GM19239 (cell line): ENCODE data around the gene TSPAN32.

Experiments used
- DNase-seq: peaks from one replicate; pipeline ENCODE4 v3.0.0; 2011; ENCODE audit warnings: low spot score; ENCODE audit not compliant: insufficient read length
- FAIRE-seq: peaks from 2 replicates; lab custom pipeline; 2011; peaks lifted over from hg19 to GRCh38; lab: Jason Lieb, UNC

TSPAN32 gene

DNA sequence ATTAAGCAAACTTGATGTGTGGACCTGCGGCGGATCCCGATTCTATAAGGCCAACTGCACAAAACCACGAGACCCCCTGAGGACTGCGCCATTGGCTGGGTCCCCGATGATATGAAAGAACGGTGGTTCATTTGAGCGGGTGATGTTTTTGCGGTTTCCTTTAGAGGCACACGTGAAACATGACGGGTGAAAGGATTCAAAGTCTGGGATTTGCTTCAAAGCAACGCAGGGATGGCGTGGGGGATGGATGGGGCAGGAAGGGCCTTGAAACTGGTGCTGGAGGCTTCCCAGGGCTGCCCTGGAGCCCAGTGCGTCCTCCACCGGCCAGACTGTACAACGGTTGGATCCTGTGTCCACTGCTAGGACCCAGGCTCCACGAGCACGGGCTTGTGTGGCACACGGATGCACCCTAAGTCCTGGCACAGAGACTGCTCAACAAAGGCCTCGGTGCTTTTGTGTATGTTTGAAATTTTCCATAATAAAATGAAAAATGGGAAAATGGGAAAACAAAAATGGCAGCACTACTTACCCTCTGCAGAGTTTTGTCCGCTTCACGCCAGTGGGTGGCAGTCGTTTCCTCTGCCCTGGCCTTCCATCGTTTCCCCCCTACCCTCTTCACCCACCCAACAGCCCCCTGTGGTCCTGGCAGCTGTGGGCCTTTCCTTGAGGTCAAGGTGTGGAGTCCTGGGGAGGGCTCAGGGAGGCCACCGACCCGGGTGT is 35.1 kb upstream of the TSPAN32 start:
- FAIRE-seq (no peak), DNase-seq (no peak)

DNA sequence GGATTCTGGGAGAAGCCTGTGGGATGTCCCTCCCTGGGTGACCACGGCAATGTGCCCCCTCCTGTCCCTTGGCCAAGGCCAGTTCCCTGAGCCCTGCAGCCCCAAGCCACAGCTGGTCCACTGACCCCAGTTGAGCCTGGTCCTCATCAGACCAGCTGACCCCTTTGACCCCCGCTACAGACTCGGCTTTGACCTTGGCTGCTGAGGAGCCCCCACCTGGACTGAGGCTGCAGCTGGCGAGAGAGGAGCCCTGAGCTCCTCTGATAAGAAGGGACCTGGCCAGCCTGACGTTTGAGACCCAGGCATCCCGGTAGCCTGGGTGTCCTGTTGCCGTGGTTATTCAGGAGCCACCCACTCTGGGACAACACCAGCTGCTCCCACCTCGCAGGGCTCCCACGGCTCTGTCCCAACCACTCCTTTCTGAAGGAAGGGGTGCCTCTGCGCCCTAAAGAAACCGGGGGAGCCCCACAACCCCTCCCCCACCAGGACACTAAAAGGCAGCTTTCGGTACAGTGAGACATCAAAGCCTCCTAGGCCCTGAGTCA is 34.4 kb upstream of the TSPAN32 start:
- DNase-seq: no peak
- FAIRE-seq: no peak

DNA sequence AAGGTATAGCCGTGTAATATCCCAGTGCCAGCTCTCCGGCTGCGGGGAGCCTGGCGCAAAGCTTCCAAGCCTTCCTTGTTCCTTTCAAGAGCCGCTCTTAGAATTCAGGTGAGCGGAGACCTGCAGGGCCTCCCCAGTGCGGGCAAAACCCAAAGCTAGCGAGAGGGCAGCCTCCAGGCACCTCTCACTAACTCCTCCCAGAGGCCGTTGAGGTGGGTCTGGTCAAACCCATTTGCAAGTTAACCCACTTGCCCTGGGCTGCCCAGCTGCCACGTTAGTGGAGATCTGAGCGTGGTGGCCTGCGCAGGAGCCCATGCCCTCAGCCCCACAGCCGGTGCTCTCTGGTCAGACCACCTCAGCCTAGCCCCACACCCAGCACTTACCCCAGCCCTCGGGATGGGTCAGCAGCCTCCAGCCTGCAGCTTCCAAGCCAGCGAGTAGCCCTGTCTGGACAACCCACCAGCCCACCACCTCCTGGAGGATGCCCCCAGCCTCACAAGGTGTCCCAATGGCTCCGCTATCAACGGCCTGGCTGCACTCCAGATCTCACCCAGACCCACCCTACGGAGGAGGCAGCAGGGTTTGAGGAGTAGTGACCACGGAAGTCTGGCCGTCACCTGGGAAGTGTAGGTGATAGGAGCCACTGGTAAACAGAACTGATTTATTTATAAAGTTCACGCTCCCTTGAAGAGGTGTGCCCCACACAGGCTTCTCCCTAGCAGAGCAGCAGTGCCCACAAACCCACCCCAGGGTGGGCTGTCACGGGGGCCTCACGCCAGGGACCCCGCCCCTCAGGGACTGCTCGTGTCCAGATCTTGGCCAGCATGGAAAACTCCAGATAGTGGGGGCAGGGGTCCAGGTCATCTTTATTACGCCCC is 33.7 kb upstream of the TSPAN32 start:
- DNase-seq (no peak), FAIRE-seq (no peak)

DNA sequence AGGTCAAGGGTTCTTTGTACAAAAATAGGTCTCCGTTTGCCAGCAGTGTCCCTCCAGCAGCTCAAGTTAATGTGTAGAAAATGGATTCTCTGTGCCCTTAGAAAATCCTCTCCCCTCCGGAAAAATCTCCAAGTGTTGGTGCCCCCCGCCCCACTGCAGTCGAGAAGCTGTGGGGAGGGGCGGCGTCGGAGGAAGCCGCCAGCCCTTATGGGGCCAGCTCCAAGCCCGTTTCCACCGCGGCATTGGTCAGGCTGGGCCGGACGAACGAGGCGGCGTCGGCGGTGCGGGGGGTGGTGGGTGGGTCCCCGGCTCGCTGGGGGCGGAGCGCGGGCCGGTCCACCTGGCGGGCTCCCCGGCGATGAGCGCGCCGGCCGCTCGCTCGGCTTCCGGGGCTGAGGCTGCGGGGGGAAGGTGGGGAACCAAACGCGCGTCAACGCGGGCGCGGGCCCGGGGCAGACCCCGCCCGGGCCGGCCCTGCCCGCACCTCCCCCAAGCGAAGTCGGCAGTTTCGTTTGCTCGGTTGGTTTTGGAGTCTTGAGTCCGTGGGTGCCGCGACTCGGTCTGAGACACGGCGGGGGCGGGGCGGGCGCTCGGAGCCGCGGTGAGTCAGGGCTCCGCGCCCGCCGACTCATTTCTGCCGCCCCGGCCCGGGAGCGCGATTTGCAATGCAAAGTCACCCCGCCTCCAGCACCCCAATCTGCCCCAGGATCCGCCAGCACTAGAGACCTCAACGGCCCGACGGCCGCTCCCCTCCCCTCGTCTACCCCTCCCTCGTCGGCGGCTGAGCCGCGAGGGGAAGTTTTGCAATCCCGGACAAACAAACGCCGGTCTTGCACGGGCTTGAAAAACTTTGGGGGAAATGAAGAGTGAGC is 32.8 kb upstream of the TSPAN32 start:
- FAIRE-seq: no peak

DNA sequence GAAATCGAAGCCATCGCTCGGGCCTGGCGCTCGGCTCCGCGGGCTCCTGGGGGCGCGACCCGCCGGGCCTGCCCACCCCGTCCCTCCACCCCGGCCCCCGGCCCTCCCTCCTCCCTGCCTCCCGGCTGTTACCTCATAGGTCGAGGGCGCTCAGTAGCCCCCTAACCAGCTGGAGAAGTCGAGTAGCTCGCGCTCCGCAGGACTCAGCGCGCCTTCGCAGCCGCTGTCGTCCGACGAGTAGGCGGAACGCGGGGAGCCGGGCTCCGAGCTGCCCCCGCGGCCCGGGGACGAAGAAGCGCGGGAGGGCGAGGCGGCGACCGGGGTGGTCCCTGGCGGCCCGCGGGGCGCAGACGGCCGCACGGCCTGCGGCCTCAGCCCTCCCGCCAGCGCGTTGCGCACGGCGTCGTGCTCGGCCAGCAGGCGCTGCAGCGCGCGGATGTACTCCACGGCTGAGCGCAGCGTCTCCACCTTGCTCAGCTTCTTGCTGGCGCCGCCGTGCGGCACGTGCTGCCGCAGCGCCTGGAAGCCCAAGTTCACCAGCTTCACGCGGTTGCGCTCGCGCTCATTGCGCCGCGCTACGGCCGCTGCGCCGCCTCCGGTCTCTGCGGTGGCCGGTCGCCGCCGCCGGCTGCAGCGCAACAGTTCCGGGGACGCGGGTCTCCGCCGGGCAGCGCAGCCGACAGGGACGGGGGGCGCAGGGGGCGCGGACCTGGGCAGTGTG is 32.1 kb upstream of the TSPAN32 start:
- DNase-seq (no peak), FAIRE-seq (no peak)

More for the DNA sequence above, 32.8 kb upstream of the TSPAN32 start:
- no peak for DNase-seq

DNA sequence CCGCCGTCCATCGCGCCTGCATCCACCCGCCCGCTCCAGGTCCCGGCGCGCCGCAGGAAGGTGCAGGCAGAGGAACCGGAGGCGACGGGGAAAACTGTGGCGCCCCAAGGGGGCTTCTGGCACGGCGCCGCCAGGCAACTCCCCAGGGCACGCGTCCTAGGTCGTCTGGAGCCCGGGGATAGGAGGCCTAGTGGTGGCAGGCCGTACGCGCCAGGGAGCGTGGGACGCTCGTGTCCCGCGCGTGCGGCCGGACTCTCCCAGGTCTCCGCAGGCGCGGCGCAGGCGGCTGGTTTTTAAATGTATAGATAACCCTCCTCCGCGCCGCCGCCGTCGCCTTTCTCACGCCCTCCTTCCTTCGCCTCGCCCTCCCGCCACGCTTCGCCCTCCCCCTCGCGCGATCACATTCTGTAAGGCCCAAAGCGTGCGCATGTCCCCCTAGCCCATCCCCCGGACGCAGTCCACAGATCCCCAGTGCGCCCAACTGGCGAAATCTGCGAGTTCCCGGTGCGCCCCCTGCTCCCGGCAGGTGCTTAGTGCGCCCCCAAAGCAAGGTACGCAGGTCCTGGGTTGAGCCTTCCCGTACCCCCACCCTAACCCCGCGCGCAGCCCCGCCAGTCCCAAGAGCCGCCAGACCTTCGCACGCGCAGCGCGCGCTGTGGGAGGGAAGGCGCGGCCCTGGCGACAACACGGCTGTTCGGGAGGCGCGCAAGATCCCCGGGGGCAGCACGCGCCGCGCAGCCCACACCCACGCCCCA is 31.3 kb upstream of the TSPAN32 start, which contains the start of gene ASCL2:
TSS of gene ASCL2 (minus strand) at position 267 of the 755 bp plus-strand sequence. CDS start at position 11, 256 bp downstream.
- DNase-seq (no peak), FAIRE-seq (no peak)

DNA sequence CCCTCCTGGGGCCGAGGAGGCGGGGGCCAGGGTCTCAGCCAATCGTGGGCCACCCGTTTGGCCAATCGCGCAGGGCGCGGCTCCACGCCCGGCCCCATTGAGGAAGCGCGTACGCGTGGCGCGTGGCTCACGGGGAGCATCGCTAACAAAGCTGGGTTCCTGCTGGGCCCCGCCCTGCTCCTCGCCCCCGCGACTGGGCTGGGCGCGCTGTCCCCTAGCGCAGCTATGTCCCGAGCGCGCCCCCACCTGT is 30.8 kb upstream of the TSPAN32 start:
- FAIRE-seq (no peak), DNase-seq (no peak)

DNA sequence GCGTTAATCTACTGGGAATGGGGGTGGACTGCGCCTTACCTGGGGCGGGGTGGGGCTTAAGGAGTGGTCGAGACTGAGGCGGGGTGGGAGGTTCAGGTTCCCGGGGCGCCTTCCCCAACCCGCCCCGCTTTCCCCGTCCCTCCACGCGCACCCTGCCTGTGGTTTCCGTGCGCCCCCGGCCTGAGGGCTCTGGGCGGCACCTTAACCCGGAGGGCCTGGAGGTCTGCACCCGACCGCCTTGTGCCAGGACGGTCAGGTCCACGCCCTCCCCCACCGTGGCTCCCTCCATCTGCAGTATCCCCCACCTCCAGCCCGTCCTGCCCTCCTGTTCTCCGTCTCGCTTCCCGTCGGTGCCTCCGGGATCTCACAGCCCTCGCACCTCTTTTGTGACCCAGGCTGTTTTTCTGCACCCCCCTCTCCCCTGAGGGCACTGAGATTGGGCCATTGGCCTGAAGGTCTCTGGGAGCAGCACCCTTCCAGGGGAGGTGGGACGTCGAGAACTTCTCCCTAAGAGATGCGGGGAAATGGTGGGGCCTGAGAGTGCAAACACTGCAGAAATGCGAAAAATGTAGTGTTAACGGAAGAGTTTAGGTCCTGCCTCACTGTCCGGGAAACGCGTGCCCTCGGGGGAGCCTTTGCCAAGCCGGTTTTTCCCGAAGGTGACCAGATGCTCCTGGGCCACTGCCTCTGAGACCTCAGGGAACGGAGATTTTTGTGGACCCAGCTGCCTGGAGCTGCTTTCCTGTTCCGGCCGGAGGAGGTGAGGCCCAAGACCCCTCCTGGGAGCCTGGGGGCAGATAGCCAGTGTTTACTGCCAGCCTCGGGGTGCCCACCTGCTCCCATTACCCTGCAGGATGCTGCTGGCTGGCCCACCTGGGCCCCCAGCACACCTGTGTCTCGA is 30.2 kb upstream of the TSPAN32 start:
- DNase-seq (no peak), FAIRE-seq (no peak)

DNA sequence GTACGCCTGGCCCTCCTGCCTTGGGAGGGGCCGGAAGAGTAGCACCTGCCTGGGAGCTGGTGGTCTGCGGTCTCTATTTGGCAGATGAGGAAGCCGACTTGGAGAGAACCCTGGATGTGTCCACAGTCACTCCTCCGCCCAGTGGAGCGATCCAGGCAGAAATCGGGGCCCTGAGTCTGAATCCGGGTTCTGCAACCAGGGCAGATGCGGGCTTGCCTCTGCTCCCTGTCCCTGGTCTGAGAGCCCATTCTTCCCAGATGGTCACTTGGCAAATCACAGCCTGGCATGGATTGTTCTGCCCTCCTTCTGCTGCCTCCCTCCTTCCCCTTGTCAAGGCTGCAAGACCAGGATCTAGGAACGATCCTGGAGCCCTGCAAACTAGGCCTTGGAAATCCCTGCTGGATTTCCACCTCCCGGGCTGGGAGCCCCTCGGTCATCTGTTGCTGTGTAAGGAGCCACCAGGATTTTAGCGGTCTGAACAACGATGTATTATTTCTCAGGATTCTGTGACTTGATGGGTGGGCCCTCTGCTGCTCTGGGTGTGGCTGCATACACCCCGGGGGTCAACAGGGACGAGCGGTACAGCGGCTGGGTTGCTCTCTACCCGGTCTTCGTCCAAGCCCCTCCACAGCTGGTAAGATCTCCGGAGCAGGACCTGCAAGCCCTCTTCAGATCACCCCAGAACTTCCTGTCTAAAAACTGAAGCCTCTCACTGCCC is 29.4 kb upstream of the TSPAN32 start:
- no peak for DNase-seq
- FAIRE-seq: no peak

DNA sequence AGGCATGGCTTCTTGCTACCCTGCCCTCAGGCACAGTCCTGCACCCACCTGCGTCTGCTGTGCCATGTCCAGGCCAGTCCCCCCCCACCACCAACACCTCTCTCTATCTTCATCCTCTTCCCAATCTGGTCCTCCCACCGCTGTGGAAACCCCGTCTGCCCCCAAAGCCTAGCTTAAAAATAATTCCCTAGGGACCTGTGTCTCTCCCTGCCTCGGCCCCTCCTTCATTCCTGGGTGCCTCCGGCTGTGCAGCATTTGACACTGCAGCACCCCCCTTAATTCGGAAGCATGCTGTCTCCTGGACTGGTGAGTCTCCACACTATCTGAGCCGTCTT is 28.9 kb upstream of the TSPAN32 start:
- no peak for FAIRE-seq
- DNase-seq: no peak

DNA sequence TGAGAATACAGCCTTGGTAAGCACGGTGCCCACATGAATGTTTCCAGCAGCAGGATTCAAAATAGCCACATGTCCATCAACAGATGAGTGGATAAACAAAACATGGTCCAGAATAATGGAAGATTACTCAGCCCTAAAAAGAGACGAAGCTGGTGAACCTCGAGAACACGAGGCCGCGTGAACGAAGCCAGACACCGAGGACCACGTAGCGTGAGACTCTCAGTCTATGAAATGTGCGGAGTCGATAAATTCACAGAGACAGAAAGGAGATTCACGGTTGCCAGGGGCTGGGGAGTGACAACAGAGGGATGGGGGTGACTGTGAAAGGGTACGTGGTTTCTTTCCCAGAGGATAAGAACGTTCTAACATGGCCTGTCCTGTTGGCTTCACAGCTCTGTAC is 28.5 kb upstream of the TSPAN32 start:
- DNase-seq: no peak
- no peak for FAIRE-seq

DNA sequence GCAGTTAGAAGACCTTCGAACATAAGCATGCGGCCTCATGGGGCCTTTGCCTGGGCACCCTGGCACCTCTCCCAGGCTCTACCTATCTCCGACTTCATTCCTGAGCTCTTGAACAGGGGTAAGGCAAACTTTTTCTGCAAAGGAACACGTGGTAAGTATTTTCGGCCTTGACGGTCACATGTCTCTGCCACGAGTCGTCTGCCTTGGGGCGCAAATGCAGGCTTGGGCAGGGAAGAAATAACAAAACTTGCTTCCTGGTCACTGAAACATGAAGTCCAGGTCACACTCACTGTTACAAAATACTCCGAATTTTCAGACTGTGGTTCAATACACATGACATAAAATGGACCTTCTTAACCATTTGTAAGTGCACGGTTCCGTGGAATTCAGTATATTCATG is 28.0 kb upstream of the TSPAN32 start:
- FAIRE-seq (no peak), DNase-seq (no peak)

DNA sequence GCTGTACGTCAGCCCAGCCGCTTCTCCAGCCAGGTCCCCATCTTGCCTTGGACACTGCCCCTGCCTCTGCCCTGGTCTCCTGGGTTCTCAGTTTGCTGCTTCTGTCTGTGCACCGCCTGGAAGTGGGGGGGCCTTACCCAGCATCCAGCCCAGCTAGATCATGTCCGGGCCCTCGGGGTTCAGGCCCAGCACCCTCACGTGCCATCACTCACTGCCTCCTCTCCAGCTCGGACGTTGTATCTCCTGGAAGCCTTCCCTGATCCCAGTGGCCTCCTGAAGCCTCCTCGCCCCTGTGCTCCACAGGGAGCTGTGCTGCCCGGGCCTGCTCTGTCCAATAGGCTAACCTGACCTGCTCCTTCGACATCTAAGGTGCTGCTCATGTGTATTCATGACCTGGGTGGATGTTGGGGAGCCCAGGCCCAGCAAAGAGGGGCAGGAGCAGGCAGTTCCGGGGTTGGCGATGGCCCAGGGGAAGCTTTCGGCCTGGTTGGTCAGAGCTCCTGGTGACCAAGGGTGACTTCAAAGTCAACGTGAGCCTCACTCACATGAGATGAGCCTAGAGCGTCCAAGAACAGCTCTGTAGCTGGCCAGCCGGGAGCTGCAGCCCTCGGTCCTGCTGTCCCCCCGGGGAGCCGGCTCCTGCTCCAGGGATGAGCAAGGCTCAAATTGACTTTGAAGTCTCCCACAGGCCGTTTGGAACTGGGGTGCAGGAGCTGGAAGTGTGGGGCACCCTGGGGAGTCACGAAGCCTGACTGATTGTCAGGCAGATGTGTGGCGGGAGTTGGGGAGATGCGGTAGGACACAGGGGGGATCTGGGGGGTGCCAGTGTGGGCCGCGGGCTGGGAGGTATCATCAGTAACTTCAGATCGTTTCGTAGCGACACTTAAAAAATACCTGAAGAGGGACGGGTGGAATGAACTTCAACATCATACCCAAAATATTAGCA is 26.2 kb upstream of the TSPAN32 start:
- no peak for FAIRE-seq
- DNase-seq: no peak

DNA sequence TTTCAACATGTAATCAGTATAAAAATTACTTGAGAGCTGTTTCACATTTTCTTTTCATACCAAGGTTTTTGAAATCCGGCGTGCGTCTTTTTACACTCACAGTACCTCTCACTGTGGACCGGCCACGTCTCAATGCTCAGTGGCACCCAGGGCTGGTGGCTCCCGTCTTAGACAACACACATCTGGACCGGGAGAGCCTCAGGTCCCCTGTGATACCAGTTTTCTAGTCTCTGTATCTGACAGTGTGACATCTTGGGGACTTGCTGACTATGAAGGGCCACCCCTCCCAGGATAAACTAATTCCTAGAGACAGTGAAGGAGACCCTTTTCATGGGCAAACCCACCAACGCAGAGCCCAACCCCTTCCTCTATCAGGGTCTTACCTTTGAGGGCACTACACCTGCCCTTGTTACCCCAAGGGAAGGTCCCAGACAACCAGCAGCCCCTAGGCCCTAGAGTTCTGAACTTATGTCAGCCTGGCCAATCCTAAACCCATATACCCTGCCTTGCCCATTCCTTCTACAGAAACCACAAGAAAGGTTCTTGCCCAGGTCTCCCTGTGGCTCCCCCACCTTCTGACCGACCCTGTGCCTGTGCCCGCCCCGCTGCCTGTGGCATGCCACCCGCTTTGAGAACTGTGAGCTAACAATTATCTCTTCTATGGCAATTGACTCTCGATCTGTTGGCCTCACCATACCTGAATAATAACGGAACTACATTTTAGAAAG is 25.4 kb upstream of the TSPAN32 start:
- FAIRE-seq: no peak
- no peak for DNase-seq

DNA sequence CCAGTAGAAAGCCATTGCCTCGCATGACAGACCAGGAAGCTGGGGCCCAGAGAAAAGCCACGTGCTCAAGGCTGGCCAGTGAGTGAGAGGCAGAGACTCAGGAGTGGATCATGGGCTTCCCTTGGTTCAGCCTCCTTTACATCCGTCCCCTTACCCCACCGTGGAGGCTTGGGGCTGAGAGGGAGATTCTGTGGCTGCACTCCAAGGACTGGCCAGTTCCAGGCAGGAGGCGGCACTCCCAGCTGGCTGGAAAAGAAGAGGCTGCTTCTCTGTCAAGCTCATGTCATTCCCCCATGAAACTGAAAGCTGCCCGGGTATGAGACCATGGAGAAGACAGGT is 24.8 kb upstream of the TSPAN32 start:
- DNase-seq (no peak), FAIRE-seq (no peak)

DNA sequence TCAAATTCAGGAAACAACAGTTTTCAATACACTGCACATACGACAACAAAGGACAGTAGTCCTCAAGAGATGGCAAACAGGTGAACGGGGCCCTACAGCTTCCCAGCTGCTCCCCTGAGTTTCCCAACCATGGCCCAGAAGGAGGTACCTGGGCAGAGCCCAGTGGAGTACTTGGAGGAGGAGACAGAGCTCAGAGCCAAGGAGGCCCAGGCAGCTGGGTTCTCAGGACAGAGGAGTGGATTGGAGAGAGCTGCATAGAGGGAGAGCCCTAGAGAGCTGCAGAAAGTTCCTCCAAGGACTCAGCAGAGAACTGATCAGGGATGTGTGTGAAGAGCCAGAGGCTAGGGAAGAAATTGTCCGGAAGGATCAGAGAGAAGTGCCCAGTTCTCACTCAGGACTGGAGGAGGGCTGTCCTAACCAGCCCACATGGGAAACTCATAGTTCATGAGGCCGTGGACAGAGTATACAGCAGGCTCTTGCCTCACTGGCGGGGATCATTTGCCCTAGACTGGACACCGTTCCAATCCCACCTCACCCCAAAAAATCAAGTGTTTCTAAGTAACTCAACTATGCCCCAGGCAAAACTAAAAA is 23.8 kb upstream of the TSPAN32 start:
- DNase-seq (no peak), FAIRE-seq (no peak)
